Stimulated activated CD8-positive, alpha-beta memory T cell treated with anti-CD3 and anti-CD28 coated beads, Interleukin-4, amount 100 ng/mL, for 24 hours (primary cell): ENCODE results near the gene CMIP.

ENCODE experiments used
- DNase-seq: peaks from one replicate; pipeline ENCODE4 v3.0.0-alpha.2; 2020; ENCODE audit warnings: low read depth

The CMIP gene

DNA sequence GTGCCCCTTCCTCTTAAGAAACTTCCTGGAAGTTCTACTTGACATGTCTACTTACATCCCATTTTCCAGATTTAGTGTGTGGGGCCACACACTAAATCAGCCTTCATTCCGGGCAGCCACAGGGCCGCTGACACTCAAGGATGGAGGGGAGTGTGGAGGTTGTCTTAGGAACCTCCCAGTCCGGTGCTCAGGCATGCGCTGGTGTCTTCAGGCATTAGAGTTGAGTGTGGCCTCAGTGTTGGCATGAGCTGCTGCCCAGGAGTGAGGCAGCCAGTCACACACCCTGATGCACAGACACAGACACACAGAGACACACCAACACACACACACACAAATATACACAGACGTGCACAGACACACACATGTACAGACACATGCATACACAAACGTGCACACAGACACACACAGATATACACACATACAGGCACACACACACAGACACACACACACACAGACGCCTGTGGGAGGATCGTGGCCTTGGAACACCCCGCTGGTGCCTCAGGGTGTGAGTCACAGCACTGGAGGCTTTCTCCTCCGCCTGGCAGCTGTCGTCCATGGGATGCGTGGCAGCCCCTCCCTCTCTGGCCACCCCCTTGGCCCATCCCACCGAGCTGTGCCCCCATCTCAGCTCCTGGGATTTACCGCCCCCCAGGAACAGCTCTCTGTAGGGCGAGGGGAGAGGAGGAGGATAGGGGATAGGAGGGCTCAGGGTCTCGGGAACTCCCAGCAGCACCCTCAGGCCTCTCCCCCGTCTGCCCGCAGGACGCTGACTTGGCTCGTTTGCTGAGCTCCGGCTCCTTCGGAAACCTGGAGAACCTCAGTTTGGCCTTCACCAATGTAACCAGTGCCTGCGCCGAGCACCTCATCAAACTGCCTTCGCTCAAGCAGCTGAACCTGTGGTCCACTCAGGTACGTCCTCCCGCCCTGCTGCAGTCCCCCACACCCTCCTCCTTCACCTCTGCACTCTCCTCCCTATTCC is 258.9 kb downstream of the CMIP start:
- no peak for DNase-seq

DNA sequence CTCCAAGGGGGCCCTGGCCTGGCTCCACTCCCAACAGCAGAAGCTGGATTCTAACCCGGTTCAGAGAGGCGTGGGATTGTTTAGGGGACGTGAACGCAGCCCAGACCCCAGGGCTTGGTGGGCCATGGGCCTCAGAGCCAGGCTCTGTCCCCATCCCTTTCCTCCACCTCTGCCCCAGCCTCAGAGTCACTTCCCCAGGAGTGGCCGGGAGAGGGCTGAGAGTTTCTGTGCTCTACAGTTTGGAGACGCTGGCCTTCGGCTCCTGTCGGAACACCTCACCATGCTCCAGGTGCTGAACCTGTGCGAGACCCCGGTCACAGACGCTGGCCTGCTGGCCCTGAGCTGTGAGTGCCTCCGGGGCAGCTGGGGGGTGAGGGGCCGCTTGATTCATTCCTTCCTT is 260.7 kb downstream of the CMIP start:
- DNase-seq, result no peak

DNA sequence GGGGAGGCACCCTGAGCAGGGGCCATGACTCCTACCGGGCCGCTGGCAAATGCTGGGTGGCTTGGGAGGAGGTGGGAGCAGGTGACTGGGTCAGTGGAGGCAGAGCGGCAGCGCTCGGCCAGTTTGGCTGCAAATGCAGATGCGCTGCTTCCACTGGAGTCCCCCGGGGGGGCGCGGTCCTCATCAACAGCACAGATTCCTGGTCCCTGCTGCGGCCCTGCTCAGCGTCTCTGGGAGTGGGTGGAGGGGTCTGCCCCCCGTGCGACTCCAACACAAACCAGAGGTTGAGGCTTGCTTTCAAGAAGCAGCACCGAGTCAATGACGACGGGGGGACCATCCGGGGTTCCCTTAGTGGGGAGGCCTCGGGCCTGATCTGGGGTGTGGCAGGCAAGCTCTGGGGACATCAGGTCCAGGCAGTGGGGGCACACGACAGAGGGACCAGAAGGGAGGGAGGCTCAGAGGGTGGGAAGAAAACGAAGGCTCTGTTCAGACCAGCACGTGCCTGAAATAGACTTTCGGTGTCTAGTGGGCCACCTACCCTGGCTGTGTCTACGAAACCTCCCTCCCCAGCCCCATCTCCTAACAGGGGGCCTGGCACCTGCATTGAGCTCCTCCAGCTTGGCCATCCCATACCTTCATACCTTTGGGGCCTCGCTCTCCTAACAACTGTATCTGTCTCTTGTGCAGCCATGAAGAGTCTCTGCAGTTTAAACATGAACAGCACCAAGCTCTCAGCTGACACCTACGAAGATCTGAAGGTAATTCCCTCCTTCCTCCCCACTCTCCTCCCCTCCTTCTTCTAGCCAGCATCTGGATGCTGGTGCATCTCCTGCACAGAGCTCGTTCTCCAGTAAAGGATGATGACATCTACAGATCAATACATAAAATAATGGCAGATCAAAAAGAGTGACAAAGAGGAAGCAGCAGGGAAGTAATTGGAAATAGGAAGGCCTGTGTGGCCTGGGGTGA is 262.0 kb downstream of the CMIP start:
- no peak for DNase-seq

DNA sequence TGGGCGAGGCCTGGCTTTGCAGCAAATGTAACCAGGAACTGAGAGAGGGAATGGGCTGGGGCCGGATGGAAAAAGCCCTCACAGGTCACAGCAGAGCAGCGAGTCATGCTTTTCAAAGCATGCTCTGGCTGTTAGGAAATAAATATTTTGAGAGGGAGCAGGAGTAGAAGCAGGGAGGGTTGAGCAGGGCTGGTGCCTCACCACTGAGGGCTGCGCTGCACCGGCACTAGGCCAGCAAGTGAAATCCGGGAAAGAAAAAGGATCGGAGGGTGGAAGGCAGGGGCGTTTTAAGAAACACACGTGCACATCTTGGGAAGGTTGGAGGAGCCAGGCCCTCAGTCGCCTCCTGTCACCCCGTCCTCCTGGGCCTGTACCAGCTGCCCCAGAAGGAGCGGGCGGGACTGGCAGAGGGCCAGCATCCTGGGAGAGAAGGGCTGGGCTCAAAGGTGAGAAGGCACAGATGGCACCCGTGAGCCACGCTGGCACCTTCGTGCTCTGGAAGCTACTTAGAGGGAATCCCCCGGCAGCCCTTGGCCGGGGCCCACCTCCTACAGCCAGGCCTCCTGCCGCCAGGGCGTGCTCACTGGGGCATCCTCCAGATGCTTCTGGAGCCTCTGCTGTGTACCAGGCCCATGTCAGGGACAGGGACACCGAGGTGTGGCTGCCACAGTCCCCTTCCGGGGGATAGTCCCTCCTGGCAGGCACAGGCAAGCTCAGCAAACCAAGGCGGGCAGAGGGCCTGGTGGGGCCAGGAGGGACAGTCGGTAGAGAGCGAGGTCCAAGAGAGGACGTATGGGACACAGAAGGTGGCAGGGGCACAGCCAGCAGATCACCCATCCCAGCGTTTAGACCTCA is 263.0 kb downstream of the CMIP start:
- no peak for DNase-seq

DNA sequence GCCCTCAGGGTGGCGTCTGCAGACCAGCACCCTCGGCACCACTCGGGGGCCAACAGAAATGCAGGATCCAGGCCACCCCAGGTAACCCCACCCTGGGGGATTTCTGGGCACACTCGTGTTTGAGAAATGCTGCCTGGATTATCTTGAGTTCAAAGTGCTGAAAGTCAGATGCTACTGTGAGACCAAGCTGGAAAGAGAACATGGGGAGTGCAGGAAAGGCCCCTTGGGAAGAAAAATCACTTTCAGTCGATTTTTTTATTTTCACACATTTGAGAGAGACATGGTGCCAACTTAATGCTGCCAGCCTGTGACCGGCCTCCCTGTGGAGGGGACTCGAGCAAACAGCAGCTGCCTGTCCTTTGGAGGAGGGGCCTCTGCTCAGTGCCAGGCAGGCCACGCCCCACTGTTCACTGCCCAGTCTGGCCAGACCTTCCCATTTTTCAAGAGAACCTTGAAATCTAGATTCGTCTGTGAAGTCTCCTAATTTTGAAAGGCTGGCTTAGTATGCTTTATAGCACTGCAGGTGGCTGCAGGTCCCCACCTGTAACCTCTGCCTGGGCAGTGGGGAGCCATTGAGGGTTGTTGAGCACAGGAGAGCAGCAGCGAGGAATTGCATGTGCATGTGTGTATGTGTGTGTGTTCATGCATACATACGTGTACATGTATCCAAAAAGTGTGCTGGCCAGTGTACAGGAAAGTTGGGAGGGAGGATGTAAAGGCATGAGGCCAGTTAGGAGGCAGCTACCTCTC is 263.8 kb downstream of the CMIP start:
- no peak for DNase-seq

DNA sequence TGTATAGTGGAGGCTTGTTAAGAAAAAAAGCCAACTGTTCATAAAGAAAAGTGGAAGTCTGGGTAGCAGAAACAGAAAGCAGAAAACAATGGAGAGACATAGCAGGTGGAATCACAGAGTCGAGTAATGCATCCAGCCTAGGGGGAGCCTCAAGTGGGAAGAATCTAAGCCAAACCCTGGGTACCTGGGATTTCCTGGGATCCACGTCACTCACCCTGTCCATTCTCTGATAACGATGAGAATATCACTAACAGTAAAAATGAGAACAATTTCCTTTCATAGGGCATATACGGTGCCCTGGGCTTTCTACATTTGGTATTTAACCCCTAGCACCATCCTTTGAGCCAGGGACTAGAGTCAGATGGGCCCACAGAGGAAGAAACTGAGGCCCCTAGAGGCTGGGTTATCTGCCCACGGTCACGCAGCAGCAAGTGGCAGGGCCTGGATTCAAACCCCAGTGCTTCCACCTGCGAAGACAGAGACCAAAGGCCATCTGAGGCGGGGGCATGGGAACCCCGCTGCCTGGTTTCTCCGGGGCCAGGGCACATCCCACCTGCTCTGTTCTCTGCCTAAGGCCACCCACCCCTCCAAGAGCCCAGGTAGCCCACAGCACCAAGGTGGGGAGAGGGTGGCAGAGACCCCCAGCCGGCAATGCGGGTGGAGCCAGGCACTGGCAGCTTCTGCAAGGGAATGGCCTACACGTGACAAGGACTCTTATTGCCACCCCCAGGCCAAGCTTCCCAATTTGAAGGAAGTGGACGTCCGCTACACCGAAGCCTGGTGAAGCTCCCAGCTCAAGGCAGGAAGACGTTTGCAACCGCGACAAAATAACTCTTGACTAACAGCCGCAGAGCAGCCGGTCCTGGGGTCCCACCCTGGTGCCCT is 264.6 kb downstream of the CMIP start:
- DNase-seq, result no peak

DNA sequence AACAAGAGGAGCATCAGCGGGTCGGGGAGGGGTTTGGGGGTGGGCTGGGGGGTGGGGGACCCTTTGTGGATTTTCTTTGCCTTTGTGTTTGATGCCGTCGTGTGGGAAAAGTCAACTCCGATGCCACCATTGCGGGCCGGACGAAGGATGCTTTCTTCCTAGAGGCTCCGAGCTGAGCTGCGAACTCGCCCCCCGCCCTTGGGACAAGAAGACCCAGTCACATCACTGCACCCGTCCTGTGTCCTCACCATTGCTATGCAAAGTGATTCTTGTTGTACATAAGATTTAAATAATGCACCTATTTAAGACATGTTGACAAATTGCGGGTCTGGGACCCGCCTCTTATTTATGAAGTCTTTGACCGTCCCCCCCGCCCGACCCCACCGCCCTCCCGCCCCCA is 265.4 kb downstream of the CMIP start:
- no peak for DNase-seq

DNA sequence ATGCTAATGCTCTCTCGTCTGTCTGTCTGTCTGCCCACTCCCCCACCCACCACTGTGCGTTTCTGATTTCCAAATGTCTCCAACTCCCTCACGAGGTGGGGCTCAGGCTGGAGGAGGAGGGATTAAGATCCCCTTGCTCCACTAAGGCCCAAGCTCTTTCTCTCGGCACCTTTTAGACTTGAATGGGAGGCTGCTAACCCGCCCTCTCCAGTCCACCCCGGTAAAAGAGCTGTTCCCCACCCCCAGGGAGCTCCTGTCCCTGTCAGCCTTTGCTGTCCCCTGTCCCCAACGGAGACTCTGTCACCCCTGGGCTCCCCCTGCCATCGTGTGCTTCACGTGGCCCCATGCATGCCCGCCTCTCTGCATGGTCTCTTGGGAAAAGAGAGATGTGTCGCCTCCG is 266.0 kb downstream of the CMIP start:
- DNase-seq, result no peak

DNA sequence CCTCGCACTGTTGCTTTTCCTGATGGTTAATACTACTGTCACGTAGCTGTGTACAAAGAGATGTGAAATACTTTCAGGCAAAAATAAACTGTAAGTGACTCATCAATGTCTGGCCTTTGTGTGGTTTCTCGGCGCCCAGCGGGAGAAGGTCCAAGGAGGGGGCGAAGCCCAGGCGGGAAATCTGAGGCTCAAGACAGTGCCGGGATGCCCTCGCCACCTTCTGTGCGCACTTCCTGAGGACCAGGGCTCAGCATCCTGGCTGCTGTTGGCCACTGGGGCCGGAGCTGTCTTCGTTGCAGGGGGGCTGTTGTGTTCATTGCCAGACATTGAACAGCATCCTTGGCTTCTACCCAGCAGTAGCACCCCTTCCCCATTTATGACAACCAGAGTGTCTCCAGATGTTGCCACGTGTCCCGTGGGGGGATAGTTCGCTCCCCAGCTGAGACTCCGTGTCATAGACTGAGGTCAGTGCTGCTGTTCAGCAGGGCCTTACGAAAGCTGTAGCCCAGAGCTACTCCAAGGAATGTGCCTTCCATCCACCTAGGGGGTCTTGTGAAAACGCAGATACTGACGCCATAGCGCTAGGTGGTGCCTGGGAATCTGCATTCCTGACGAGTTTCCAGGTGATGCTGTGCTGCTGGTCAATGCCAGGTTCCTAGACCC is 267.2 kb downstream of the CMIP start:
- no peak for DNase-seq

DNA sequence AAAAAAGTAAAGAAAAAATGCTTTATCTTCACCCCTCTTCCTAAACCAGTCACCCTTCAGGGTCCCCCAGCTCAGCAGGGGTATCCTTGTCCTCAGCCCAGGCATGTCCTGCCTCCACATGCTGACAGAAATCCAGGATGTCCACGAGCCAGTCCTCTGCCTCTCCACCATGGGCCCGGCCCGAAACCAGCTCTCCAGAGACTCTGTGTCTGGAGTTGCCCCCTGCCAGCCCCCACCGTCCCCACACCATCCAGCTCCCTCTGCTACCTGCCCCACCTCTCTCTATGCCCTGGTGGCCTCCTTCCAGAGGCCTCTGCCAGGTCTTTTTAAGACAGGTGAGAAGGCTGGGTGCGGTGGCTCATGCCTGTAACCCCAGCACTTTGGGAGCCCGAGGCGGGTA is 268.1 kb downstream of the CMIP start:
- DNase-seq, result no peak

DNA sequence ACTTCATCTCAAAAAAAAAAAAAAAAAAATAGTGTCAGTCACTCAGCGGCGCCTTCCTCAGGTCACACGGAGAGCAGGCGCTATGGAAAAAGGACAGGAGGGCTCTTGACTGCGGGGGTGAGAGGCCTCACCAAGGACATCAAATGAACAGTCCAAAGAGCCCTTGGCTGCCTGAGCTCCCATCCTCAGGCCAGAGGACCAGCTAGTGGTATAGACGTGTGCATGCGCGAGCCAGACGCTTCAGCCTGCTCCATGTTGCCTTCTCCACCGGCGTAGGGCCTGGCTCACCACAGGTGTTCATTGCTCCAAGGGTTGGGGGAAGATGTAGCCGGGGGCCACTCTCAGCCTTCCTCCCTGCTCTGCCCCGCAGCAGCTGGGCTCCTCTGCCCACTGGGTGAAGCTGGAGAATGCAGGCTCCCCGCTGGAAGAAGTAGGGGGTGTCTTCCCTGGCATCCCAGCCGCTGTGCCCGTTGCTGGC is 268.7 kb downstream of the CMIP start:
- DNase-seq, result no peak

DNA sequence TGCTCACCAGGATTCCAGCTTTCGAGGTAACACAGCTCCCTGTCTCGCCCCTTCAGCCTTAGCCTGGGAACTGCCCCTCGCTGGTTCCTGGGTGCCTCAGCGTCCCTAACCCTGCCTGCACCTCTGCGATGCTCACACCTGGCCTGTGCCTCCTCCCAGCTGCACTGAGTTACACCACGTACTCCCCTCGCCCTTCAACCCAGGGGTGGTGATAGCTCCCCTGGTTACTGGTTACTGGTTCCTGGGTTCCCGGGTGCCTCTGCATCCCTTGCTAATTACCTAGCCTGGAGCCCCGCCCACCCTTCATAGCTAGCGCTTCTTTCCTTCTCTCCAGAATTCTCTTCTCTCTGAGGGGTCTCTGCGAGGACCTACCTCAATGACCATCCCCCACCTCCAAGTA is 269.2 kb downstream of the CMIP start:
- DNase-seq, result no peak

DNA sequence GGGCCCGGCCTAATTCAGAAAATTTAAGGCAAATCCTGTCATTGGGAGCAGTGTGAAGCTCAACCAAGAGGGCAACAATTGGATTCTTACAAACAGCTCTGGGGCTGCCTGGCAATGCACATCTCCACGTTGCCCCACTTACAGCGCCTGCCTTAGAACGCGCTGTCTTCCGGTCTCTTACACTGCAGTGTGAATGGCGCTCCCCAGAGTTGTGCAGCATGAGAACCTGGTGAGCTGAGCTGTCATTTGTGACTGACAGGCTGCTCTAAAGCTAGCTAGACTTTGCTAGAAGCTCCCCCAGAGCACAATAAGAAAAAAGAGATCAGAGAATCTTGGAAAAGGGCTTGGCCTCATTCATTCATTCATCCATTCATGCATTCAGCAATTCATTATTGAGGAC is 270.0 kb downstream of the CMIP start:
- no peak for DNase-seq

DNA sequence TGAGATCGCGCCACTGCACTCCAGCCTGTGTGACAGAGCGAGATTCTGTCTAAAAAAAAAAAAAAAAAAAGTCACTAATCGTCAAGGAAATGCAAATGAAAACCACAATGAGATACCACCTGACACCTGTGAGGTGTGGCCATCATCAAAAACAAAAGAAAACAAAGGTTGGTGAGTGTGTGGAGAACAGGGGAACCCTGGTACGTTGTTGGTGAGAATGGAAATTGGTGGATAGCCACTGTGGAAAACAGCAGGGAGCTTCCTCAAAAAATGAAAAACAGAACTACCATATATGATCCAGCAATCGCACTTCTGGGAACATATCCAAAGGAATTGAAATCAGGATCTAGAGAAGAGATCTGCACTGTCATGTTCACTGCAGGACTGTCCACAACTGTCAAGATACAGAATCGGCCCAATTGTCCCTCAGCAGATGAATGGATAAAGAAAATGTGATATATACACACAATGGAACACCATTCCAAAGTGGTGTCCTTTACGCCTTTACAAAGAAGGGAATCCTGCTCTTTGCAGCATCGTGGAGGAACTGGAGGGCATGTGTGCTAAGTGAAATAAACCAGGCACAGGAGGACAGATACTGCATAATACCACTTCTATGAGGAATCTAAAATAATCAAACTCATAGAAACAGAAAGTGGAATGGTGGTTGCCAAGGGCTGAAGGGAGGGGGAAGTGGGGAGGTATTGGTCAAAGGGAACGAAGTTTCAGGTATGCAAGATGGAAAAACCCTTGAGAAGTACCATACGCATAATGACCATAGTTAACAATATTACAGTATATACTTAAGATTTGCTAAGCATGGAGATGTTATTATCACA is 271.0 kb downstream of the CMIP start:
- no peak for DNase-seq

DNA sequence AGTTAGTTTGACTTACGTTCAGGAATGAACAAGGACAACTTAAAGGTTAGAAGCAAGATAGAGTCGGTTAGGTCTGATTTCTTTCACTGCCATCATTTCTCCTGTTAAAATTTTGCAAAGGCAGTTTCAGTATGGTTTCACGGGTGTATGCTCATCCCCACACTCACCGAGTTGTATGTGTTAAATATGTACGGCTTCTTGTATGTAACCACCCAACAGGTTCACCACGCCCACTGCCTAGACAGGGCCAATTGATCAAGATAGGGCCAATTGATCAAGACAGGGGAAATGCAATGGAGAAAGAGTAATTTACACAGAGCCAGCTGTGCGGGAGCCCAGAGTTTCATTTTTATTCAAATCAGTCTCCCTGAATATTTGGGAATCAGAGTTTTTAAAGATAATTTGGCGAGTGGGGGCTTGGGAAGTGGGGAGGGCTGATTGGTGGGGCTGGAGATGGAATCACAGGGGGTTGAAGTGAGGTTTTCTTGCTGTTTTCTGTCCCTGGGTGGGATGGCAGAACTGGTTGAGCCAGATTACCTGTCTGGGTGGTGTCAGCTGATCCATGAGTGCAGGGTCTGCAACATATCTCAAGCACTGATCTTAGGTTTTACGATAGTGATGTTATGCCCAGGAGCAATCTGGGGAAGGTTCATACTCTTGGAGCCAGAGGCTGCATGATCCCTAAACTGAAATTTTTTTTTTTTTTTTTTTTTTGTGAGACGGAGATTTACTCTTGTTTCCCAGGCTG is 272.0 kb downstream of the CMIP start:
- DNase-seq, result no peak

DNA sequence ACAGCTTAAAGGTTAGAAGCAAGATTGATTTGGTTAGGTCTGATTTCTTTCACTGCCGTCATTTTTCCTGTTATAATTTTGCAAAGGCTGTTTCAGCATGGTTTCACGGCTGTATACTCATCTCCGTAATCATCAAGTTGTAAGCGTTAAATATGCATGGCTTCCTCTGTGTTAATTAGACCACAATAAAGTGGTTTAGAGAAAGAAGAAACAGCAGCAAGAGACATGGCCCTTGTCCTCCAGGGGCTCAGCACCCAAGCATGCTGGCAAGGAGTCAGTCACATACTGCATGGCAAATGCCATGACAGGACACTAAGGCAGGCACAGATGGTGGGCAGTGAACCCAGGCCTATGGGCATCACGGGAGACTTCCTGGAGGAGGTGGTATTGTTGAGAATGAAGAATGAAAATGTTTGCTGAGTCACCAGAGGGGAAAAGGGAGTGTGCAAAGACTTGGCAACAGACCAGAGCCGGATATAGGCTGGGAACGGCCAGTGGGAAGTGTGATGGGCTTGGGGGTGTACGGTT is 273.1 kb downstream of the CMIP start:
- DNase-seq, result no peak

DNA sequence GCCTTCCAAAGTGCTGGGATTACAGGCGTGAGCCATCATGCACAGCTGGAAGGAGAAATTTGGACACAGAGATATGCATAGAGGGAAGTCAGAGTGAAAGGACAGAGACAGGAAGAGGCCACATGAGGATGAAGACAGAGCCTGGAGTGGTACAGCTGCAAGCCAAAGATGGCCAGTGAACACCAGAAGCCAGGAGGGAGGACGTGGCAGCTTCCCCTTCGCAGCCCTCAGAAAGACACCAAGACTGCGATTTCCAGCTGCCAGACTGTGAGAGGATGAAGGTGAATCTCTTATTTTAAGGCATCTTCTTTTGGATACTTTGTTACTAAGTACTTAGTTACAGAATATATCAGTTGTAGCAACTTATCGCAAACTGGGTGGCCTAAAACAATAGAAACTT is 274.0 kb downstream of the CMIP start:
- no peak for DNase-seq

DNA sequence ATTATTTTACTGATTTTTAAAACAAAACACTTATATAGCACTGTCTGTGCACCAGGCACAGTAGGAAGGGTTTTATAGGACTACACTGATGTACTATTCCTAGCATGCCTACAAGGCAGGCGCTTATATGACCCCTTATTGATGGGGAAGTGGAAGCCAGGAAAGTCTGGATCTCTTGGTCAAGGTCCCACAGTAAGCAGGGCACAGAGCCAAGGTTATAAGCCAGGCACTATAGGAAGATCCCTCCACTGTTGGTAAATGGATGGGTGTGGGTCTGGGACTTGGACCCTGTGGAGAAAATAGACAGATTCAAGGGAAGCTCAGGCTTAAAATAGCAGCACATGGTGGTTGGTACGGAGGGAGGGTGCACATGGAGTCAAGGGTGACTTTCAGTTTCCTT is 275.4 kb downstream of the CMIP start:
- DNase-seq, result no peak
